ENCODE results near the gene FAM83F.
A peak's percentile ranks its signal among the peaks of the same experiment; 100 is the strongest.

FAM83F gene

GRCh38 chr22:40056154-40056553 is 61.4 kb downstream of the FAM83F start:
- Histone ChIP-seq H3K4me3 (ENCODE audit: low read length) (no peak overlapping the region), H3K4me1 (ENCODE audit: control insufficient read depth, insufficient read depth, low read length) (peaks cover 12% of the 10 kb centered on the region), H3K9ac (ENCODE audit: low read length) (no peak overlapping the region), H3K36me3 (ENCODE audit: control insufficient read depth, insufficient read depth, low read length, severe bottlenecking) (no peaks in the 10 kb centered on the region), H3K27me3 (replicated peaks; ENCODE audit: control insufficient read depth, insufficient read depth, low read length) (no peaks in the 10 kb centered on the region), H3K9me3 (ENCODE audit: control insufficient read depth, low read length) (no peaks in the 10 kb centered on the region)
- DNase-seq (ENCODE audit: low read depth): no peak

- DNase-seq (ENCODE audit: low read depth): no peak
- H3K9ac ChIP-seq (ENCODE audit: low read length): no peak overlapping the region
- H3K4me1 ChIP-seq (ENCODE audit: control insufficient read depth, insufficient read depth, low read length): peaks cover 12% of the 10 kb centered on the region
- H3K4me3 ChIP-seq (ENCODE audit: low read length): no peak overlapping the region
- no peaks in the 10 kb centered on the region for H3K36me3 ChIP-seq (ENCODE audit: control insufficient read depth, insufficient read depth, low read length, severe bottlenecking)
- no peaks in the 10 kb centered on the region for H3K27me3 ChIP-seq (replicated peaks; ENCODE audit: control insufficient read depth, insufficient read depth, low read length)
- H3K9me3 ChIP-seq (ENCODE audit: control insufficient read depth, low read length): no peaks in the 10 kb centered on the region
Observed at GRCh38 chr22:40056559-40056958, 61.8 kb downstream of the FAM83F start.

- H3K9me3 ChIP-seq (ENCODE audit: control insufficient read depth, low read length): no peaks in the 10 kb centered on the region
- H3K4me3 ChIP-seq (ENCODE audit: low read length): no peak overlapping the region
- DNase-seq (ENCODE audit: low read depth): no peak
- peaks cover 12% of the 10 kb centered on the region for H3K4me1 ChIP-seq (ENCODE audit: control insufficient read depth, insufficient read depth, low read length)
- no peaks in the 10 kb centered on the region for H3K36me3 ChIP-seq (ENCODE audit: control insufficient read depth, insufficient read depth, low read length, severe bottlenecking)
- H3K9ac ChIP-seq (ENCODE audit: low read length): no peak overlapping the region
- no peaks in the 10 kb centered on the region for H3K27me3 ChIP-seq (replicated peaks; ENCODE audit: control insufficient read depth, insufficient read depth, low read length)
Observed at GRCh38 chr22:40057652-40058051, 62.9 kb downstream of the FAM83F start.

GRCh38 chr22:40058265-40058664 is 63.5 kb downstream of the FAM83F start:
- H3K9ac ChIP-seq (ENCODE audit: low read length): no peak overlapping the region
- H3K4me1 ChIP-seq (ENCODE audit: control insufficient read depth, insufficient read depth, low read length): peaks cover 9% of the 10 kb centered on the region
- no peaks in the 10 kb centered on the region for H3K36me3 ChIP-seq (ENCODE audit: control insufficient read depth, insufficient read depth, low read length, severe bottlenecking)
- DNase-seq (ENCODE audit: low read depth): no peak
- no peaks in the 10 kb centered on the region for H3K9me3 ChIP-seq (ENCODE audit: control insufficient read depth, low read length)
- no peaks in the 10 kb centered on the region for H3K27me3 ChIP-seq (replicated peaks; ENCODE audit: control insufficient read depth, insufficient read depth, low read length)
- H3K4me3 ChIP-seq (ENCODE audit: low read length): no peak overlapping the region

GRCh38 chr22:40065981-40066380 is 71.2 kb downstream of the FAM83F start:
- Histone ChIP-seq H3K9ac (ENCODE audit: low read length) (no peak overlapping the region), H3K36me3 (ENCODE audit: control insufficient read depth, insufficient read depth, low read length, severe bottlenecking) (no peaks in the 10 kb centered on the region), H3K27me3 (replicated peaks; ENCODE audit: control insufficient read depth, insufficient read depth, low read length) (no peaks in the 10 kb centered on the region), H3K9me3 (ENCODE audit: control insufficient read depth, low read length) (no peaks in the 10 kb centered on the region), H3K4me3 (ENCODE audit: low read length) (no peak overlapping the region), H3K4me1 (ENCODE audit: control insufficient read depth, insufficient read depth, low read length) (peaks cover 7% of the 10 kb centered on the region)
- no peak for DNase-seq (ENCODE audit: low read depth)

- DNase-seq (ENCODE audit: low read depth): no peak
- Histone ChIP-seq H3K9ac (ENCODE audit: low read length) (no peak overlapping the region), H3K27me3 (replicated peaks; ENCODE audit: control insufficient read depth, insufficient read depth, low read length) (no peaks in the 10 kb centered on the region), H3K4me3 (ENCODE audit: low read length) (no peak overlapping the region), H3K9me3 (ENCODE audit: control insufficient read depth, low read length) (no peaks in the 10 kb centered on the region), H3K36me3 (ENCODE audit: control insufficient read depth, insufficient read depth, low read length, severe bottlenecking) (no peaks in the 10 kb centered on the region), H3K4me1 (ENCODE audit: control insufficient read depth, insufficient read depth, low read length) (peaks cover 11% of the 10 kb centered on the region)
Observed at GRCh38 chr22:40067639-40068038, 72.9 kb downstream of the FAM83F start.

- Histone ChIP-seq H3K27me3 (replicated peaks; ENCODE audit: control insufficient read depth, insufficient read depth, low read length) (no peaks in the 10 kb centered on the region), H3K9me3 (ENCODE audit: control insufficient read depth, low read length) (no peaks in the 10 kb centered on the region), H3K36me3 (ENCODE audit: control insufficient read depth, insufficient read depth, low read length, severe bottlenecking) (no peaks in the 10 kb centered on the region), H3K4me1 (ENCODE audit: control insufficient read depth, insufficient read depth, low read length) (peaks cover 11% of the 10 kb centered on the region), H3K9ac (ENCODE audit: low read length) (no peak overlapping the region), H3K4me3 (ENCODE audit: low read length) (peak overlapping the region; percentile 7)
- DNase-seq (ENCODE audit: low read depth): peak; percentile 21
Observed at GRCh38 chr22:40070701-40071100, 75.9 kb downstream of the FAM83F start.

- Histone ChIP-seq H3K4me3 (ENCODE audit: low read length) (no peak overlapping the region), H3K9ac (ENCODE audit: low read length) (no peak overlapping the region), H3K36me3 (ENCODE audit: control insufficient read depth, insufficient read depth, low read length, severe bottlenecking) (no peaks in the 10 kb centered on the region), H3K27me3 (replicated peaks; ENCODE audit: control insufficient read depth, insufficient read depth, low read length) (no peaks in the 10 kb centered on the region), H3K9me3 (ENCODE audit: control insufficient read depth, low read length) (no peaks in the 10 kb centered on the region), H3K4me1 (ENCODE audit: control insufficient read depth, insufficient read depth, low read length) (peaks cover 17% of the 10 kb centered on the region)
- no peak for DNase-seq (ENCODE audit: low read depth)
Observed at GRCh38 chr22:40071720-40072119, 77.0 kb downstream of the FAM83F start.

- H3K4me1 ChIP-seq (ENCODE audit: control insufficient read depth, insufficient read depth, low read length): peaks cover 19% of the 10 kb centered on the region
Observed at GRCh38 chr22:40076702-40077645, 82.2 kb downstream of the FAM83F start.

GRCh38 chr22:40077646-40078016 is 82.9 kb downstream of the FAM83F start:
- DNase-seq (ENCODE audit: low read depth): no peak
- H3K9ac ChIP-seq (ENCODE audit: low read length): peak overlapping the region; percentile 10
- H3K9me3 ChIP-seq (ENCODE audit: control insufficient read depth, low read length): no peaks in the 10 kb centered on the region
- peak overlapping the region; percentile 57 for H3K4me3 ChIP-seq (ENCODE audit: low read length)
- H3K4me1 ChIP-seq (ENCODE audit: control insufficient read depth, insufficient read depth, low read length): peaks cover 19% of the 10 kb centered on the region
- no peaks in the 10 kb centered on the region for H3K36me3 ChIP-seq (ENCODE audit: control insufficient read depth, insufficient read depth, low read length, severe bottlenecking)
- H3K27me3 ChIP-seq (replicated peaks; ENCODE audit: control insufficient read depth, insufficient read depth, low read length): no peaks in the 10 kb centered on the region

More at GRCh38 chr22:40076702-40077645, 82.2 kb downstream of the FAM83F start:
- peak overlapping the region; percentile 57 for H3K4me3 ChIP-seq (ENCODE audit: low read length)
- no peaks in the 10 kb centered on the region for H3K27me3 ChIP-seq (replicated peaks; ENCODE audit: control insufficient read depth, insufficient read depth, low read length)
- H3K9ac ChIP-seq (ENCODE audit: low read length): peak overlapping the region; percentile 10
- no peaks in the 10 kb centered on the region for H3K36me3 ChIP-seq (ENCODE audit: control insufficient read depth, insufficient read depth, low read length, severe bottlenecking)
- H3K9me3 ChIP-seq (ENCODE audit: control insufficient read depth, low read length): no peaks in the 10 kb centered on the region
- DNase-seq (ENCODE audit: low read depth): peak; percentile 46

GRCh38 chr22:40081662-40082061 is 86.9 kb downstream of the FAM83F start:
- Histone ChIP-seq H3K4me1 (ENCODE audit: control insufficient read depth, insufficient read depth, low read length) (peaks cover 21% of the 10 kb centered on the region), H3K9ac (ENCODE audit: low read length) (no peak overlapping the region), H3K27me3 (replicated peaks; ENCODE audit: control insufficient read depth, insufficient read depth, low read length) (no peaks in the 10 kb centered on the region), H3K4me3 (ENCODE audit: low read length) (no peak overlapping the region), H3K36me3 (ENCODE audit: control insufficient read depth, insufficient read depth, low read length, severe bottlenecking) (no peaks in the 10 kb centered on the region), H3K9me3 (ENCODE audit: control insufficient read depth, low read length) (no peaks in the 10 kb centered on the region)
- DNase-seq (ENCODE audit: low read depth): no peak

Measured in adipocyte (in vitro differentiated cells).